NCI-H345 (cell line): ENCODE measurements around the gene TTC28.

Experiments
- DNase-seq: peaks from one replicate; lab custom pipeline; 2025; lab: John Stamatoyannopoulos, UW

TTC28 gene

DNA sequence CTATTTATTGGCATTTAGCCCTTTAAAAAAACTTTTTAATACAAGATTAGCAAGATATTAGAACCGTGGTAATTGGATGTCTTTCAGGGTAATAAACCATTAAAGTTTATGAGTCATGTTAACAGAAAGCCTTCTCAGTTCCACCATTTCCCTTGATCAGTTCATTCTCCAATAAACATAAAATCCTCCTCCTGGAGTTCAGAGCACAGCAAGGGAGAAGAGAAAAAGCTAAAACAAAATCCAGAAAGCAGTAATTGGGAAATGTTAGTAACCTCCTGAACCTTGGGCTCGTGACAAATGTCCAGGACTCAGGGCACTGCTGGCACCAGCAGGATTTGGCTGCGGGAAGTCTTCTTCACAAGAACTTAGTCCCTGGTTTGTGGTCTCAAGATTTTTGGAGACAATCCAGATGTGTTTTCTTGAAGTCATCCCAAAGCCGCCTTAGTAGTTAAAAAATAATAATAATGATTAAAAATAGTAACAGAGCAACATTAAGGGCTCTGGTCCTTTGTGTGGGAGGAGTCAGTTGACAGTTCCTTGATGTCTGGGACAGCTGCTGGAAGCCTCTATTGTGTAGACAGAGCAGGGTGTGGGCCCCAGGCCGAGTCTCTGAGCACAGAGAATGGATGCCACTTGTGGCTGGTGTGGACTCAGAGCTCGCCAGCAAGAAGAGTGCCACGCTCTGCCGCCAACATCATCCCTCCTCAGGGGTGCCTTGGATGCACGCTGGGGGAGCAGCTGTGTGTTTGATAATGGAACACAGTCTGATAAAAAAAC, 717.2 kb downstream of the TTC28 start:
- DNase-seq = peak; percentile 42

DNA sequence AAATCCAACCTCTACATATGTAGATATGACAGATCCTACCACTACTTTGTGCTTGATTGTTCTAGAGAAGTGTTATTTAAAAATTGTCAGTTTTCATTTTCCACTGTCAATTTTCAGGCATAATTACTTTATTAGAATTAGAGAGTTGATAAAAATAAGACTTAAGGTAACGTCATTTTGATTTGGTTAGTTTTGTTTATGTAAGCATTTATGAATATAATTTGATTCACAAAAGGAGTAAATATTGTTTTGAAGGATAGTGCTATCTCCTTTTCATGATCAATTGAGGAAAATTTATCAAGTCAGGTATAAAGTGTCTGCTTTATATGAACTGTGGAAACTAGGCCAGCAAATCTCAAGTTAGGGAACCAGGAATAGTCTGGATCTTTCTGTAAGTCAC, 718.0 kb downstream of the TTC28 start:
- no peak for DNase-seq

DNA sequence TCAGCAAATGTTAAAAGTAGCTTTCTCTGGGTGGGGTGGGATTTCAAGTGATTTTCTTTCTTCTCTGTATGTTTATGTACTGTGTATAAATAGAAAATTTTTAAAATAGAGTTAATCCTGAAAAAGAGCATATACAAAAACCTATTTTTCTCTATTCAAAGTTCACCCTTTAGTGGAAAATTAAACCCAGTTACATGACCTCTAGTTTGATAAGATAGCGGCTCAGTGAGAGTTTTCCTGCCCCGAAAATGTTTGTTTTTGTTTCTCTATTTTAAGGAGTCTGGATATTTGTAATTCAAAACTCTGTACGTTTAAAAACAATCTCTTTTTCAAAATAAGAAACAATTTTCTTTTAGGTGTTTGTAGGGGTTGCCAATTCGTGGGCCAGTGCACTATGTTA, 718.5 kb downstream of the TTC28 start:
- DNase-seq = no peak

DNA sequence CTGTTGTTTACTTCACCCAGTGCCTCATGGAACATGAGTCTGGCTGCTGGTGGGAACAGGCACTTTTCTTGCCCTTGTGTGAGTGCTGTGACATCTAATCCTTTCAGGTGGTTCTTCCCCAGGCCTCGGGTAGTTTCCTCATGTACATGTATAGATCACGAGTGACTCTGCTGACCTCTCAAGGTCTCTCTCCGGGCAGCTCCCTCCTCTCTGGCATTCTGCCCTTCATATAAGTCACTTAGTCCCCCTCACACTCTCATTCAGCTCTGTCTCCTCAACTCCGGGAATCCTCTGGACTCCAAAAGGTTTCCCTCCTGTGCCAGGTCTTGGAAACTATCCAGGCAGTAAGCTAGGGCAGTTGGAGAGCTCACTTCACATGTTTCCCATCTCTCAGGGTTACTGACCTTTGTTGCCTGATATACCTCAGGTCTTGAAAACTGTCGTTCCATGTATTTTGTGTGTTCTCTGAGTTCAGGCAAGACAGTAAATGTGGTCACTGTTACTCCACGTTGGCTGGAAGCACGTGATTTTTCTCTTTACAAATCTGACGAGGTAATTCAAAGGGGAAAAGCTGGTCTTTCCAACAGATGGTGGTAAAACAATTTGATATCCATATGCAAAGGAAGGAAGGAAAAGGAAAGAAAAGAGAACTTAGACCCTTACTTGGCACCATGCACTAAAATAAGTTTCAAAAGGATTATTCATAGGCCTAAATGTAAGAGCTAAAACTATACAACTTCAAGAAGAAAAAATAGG, 720.1 kb downstream of the TTC28 start:
- DNase-seq = no peak

DNA sequence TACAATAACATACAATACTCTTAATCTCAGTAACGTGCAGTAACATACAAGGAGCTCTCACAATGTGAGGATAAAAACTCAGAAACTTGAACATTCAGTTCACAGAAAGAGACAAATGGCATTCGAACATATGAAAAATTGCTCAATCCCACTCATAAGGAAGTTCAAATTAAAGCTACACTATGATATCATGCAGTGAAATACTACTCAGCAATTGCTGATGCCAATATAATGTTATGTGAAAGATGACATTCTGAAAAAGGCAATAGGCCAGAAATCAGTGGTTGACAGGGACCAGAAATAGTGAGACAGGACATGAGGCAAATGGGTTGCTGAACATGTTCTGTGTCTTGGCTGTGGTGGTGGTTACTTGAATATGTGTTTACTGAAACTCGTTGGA, 726.9 kb downstream of the TTC28 start:
- DNase-seq = no peak

DNA sequence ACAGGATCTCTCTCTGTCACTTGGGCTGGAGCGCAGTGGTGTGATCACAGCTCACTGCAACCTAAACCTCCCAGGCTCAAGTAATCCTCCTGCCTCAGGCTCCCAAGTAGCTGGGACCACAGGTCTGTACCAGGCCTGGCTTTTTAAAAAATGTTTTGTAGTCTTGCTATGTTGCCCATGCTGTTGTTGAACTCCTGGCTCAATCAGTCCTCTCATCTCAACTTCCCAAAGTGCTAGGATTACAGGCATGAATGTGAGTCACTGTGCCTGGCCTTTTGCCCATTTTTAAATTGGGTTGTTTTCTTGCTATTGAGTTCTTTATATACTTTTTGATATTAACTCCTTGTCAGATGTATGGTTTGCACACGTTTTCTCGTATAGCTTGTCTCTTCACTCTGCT, 727.5 kb downstream of the TTC28 start:
- DNase-seq = no peak

DNA sequence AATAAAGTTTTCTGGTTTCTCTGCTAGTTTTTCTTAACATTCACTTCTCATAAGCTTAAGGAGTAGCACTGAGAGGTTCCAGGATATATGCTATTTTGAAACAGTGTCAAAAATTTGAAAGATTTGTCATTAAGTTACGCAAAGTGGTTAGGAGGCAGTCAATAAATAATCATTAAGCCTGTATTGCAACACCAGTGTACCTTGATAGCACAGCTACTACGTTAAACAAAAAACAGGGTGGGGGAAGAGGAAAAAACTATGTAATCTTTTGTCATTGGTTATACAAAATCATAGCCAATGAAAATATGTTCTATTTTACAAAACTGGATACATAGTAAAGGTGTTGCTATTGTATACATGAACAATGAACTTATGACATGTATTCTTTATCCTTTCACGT, 730.2 kb downstream of the TTC28 start:
- no peak for DNase-seq

DNA sequence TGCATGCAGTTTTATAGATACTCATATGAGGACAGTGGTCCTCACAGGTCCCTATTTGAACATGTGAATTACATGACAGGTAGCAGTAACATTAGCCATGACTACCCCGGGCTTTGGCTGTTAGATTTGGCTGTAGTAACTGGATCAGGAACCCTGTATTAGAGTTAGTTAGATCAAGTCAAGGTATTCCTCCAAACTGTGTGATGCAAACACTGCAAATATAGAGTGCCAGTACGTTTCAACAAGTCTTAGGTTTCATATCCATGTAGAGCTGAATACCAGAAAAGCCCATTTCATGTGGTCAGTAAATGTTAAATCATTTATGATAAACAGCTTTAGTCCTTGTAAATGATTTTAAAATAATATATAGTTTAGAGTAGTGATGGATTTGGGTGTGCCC, 731.1 kb downstream of the TTC28 start:
- DNase-seq = no peak

DNA sequence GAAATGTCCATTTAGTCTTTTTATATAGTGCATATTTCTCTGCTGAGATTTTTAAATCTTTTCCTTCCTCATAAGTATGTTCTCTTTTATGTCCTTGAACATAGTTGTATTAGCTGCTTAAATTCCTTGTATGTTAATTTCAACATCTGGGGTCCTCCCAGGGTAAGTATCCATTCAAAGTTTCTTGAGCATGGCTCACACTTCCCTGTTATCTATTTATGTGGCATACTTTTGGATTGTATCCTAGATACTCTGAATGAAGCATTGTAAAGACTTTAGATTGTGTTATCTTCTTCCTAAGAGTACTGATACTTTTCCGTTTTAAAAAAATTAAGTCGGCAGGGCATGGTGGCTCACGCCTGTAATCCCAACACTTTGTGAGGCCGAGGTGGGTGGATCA, 732.2 kb downstream of the TTC28 start:
- no peak for DNase-seq

DNA sequence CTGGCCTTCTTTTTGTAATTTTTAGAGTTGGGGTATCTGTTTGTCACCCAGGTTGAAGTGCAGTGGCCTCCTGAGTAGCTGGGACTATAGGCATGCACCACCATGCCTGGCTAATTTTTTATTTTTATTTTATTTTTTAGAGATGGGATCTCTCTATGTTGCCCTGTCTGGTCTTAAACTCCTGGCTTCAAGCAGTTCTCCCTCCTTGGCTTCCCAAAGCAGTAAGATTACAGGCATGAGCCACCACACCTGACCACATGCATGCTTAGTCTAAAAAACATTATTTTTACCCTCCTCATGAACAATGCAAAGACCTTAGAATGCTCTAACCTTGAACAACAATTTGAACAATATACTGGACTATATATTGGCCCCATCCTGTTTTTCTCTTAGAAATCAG, 738.5 kb downstream of the TTC28 start:
- DNase-seq = no peak

DNA sequence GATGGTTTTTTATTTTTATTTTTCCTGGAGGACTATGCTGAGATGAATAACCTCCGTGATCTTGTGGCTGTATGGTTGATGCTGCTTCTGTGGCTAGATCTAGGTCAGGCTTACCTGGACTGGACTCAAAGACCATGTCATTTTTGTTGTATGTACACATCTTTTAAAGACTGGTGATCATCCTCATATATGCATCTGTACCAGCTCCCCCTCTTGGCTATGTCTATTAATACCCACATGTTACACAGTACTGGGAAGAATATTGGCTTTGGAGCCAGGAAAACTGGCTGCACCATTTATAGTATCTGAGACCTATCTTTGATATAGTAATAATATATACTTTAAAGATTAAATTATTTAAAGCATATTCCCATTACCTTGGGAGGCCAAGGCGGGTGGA, 742.2 kb downstream of the TTC28 start:
- DNase-seq = no peak

DNA sequence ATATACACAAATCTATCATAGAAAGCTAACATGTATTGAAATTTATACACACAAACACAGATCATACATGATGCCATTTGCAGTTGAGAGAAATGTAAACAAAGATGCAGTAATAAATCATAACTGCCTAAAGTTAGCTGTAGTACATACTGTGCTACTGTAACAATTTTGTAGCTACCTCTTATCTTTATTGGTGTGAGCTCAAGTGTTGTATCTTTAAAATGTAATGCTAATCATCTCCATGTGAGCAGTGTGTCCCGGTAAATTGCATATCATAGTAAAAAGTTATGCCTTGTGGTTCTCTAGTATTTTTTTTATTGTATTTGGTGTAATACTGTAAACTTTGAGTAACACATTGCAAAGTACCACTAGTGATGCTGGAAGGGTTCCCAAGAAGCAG, 743.7 kb downstream of the TTC28 start:
- DNase-seq = no peak

DNA sequence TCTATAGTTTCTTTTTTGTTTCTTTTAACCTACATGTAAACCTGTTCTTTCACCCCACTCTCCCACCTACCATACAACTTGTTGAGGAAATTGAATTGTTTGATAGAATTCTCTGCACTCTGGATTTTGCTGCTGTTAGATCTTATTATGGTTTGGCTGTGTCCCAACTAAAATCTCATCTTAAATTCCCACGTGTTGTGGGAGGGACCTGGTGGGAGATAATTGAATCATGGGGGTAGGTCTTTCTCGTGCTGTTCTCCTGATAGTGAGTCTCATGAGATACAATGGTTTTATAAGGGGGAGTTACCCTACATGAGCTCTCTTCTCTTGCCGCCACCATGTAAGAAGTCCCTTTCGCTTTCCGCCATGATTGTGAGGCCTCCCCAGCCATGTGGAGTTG, 745.6 kb downstream of the TTC28 start:
- DNase-seq = no peak

DNA sequence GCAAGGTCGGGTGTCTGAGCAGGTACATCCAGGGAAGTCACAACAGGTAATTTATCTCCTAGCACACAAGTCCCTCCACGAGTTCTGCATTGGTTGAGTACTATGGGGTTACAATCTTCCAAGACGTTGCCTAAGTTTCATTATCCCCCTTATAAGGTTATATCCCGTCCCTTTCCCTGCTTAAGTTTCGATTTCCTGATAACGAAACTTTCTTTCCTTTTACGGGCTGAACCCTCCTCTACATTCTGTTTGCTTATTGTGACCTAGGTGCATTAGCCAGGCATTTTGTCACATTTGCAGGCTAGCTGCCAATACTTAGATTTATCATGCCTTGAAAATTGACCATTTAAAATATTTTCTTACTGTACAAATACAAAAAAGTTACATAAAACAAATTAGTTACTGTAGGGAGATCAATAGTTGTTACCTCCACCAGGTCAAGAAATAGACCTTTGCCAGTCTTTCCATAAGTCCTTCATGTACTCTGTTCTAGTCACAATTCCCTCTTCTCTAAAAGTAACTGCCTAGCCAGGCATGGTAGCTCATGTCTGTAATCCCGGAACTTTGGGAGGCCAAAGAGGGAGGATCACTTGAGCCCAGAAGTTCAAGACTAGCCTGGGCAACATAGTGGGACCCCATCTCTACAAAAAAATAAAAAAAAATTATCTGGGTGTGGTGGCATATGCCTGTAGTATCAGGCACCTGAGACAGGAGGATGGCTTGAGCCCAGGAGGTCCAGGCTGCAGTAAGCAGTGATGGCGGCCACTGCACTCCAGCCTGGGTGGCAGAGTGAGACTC, 746.3 kb downstream of the TTC28 start:
- no peak for DNase-seq

DNA sequence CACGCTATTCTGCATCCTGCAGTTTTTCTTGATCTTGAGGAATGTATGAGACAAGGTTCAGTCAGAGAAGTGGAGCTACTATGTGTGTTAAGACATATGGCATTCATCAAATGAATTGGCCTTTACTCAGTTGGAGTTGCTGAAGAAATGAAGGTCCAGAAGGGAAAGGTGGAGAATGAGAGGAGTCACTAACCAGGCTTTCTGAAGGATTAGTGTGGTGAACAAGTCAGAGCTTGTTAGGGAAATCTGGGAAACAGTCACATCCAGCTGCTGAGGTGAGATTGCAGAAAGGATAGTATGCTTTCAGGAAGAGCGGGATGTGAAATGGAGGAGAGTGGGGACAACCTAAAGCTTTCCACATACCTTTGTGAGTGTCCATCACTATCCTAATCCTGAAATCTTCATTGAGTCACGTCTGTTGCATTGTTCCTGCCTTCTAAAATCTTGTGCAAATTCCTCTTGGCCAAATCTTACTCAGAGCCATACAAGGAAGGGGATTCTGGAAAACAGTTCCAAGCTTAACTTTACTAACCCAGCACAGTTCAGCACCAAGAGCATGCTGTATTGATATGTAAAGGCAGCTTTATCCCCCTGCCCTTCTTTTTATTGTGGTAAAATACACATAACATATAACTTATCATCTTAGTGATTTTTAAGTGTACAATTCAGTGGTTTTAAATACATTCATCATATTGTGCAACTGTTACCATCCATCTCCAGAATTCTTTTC, 749.1 kb downstream of the TTC28 start:
- no peak for DNase-seq
